LNCaP clone FGC (cell line): ENCODE results near the gene NUMA1.

Experiments used
- DNase-seq: peaks from one replicate; pipeline ENCODE4 v3.0.0-alpha.2; 2011; ENCODE audit warnings: low read depth
- H3K4me3 ChIP-seq: 2 replicates; pipeline ENCODE4 v1.5.1; 2011; ENCODE audit warnings: mild to moderate bottlenecking, low read depth, low read length, control low read depth
- TF ChIP-seq, protein P1 (sequence below): IDR thresholded peaks from 2 replicates; pipeline ENCODE4 v1.5.1; 2012; ENCODE audit warnings: mild to moderate bottlenecking; ENCODE audit not compliant: control insufficient read depth, insufficient read depth; ENCODE audit errors: extremely low read depth

The NUMA1 gene

DNA sequence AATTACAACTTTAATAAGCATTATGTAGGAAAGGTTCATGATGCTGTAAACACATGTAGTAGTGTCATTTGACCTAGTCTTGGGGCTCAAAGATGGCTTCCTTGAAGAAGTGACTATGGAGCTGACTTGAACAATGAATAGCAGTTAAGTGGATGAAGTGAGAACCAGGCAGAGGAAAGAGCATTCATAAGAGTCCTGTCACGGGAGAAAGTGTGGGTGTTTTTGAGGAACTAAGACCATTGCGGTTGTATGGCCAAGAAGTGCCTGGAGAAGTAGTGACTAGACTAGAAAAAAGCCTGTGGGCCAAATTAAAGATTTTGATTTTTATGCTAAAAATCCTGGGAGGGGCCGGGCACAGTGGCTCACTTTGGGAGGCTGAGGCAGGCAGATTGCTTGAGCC, 88.8 kb downstream of the NUMA1 start:
- DNase-seq = no peak
- TF ChIP-seq, protein P1, sequence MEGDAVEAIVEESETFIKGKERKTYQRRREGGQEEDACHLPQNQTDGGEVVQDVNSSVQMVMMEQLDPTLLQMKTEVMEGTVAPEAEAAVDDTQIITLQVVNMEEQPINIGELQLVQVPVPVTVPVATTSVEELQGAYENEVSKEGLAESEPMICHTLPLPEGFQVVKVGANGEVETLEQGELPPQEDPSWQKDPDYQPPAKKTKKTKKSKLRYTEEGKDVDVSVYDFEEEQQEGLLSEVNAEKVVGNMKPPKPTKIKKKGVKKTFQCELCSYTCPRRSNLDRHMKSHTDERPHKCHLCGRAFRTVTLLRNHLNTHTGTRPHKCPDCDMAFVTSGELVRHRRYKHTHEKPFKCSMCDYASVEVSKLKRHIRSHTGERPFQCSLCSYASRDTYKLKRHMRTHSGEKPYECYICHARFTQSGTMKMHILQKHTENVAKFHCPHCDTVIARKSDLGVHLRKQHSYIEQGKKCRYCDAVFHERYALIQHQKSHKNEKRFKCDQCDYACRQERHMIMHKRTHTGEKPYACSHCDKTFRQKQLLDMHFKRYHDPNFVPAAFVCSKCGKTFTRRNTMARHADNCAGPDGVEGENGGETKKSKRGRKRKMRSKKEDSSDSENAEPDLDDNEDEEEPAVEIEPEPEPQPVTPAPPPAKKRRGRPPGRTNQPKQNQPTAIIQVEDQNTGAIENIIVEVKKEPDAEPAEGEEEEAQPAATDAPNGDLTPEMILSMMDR = no peak
- no peak overlapping the region for H3K4me3 ChIP-seq

DNA sequence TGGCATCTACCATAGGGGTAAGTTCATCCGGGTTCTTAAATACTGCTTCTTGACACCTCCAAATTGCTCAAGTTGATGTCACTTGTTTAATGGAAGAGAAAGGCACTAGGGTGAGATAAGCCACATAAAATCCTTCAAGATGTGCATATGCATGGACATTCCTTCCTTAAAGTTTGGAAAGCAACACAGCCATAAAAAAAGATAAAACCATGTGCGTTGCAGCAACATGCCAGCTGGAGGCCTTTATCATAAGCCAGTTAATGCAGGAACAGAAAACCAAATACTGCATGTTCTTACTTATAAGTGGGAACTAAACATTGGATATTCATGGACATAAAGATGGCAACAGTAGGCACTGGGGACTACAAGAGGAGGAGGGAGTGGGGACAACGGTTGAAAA, 89.6 kb downstream of the NUMA1 start:
- no peak for DNase-seq
- H3K4me3 ChIP-seq = no peak overlapping the region
- TF ChIP-seq, protein P1 = no peak

DNA sequence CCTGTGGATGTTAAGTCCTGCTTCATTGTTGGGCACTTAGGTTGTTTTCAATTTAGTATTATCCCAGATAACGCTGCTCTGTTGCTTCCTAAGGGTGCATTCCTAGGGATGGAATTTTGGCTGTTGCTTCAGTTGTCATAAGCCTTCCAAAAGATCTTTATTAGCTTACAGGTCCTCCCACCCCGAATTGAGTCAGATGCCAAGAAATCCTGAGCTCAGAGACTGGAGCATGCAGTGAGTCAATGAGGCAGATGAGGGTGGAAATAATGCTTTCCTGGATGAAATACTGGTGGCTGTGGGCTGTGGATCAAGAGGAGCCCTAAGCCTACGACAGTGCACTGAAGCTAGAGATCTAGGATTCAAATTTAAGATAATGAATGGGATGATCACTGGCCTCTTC, 92.3 kb downstream of the NUMA1 start:
- no peak for DNase-seq
- no peak overlapping the region for H3K4me3 ChIP-seq
- TF ChIP-seq, protein P1 = no peak

DNA sequence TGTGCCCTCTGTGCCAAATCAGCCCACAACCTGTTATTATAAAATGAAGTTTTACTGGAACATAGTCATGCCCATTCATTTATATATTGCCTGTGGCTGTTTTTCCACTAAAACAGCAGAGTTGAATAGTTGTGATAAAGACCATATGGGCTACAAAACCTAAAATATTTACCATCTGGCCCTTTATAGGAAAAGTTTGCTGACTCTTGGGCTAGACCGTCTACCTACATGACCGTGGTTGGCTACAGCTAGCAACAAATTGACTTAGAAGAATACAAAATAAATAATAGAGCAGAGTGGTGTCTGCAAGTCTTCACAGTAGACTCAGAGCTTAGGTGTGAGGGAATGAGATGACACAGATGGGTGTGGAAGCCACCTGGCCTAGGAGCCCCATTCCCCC, 92.8 kb downstream of the NUMA1 start:
- TF ChIP-seq, protein P1 = no peak
- no peak overlapping the region for H3K4me3 ChIP-seq
- DNase-seq = no peak

DNA sequence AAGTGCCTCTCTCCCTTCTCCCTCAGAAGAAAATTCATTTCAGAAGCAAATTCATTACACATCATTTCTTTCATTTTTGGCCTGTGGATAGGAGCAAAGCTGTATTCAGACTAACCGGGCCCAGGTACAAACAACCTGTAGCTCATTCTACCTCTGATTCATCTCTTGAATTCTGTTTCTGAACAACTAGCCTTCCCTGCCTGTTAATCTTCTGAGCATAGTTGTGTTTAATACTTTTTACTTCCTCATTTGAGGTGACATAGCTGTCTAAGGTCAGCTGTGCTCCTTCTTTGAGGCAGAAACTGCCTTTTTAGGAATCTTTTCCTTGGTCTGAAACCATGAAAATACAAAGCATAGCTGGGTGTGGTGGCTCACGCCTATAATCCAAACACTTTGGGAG, 94.2 kb downstream of the NUMA1 start:
- TF ChIP-seq, protein P1 = no peak
- no peak for DNase-seq
- no peak overlapping the region for H3K4me3 ChIP-seq

DNA sequence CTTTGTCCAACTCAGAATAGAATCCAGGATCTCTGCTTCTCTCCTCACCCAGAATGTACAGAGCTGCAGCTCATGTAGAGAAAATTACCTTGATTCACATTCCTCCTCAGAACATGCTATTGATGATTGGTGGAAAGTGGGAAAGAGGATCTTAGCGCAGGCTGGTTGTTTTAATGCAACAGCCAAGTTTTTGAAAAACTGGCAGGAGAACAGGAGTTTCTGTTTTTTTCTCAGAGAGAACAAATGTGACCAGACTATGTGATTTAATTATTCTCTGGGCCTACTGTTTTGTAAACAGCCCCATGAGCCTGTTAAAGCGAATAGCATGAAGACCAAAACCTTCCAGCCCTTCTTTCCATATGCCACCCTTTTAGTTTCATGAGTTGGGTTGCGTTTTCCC, 100.7 kb downstream of the NUMA1 start:
- H3K4me3 ChIP-seq = no peak overlapping the region

DNA sequence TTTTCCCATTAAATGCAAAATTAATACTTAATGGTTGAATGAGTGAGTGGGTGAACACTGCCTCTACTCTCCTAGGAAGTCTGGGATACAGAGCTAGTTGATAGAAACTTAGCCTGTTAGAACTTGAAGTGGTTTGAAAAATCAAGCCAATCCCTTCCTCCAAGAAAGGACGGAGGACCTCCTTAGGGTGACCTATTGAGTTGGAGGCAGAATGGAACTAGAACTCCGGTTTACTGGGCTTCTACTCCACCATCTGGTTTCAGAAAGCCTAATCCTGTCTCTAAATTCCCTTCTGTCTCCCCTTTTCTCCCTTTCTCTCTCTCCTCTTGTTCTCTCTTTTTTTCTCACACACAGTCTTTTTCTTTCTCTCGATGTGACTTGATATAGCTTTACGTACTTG, 101.2 kb downstream of the NUMA1 start:
- TF ChIP-seq, protein P1 = no peak
- no peak for DNase-seq
- no peak overlapping the region for H3K4me3 ChIP-seq

More for the DNA sequence above, 100.7 kb downstream of the NUMA1 start:
- TF ChIP-seq, protein P1 = no peak
- no peak for DNase-seq
